ENCODE data around the gene TMED7.

The TMED7 gene

GRCh38 chr5:115580941-115581340 is 44.9 kb downstream of the TMED7 start:
- no peak for DNase-seq (ENCODE audit: low spot score)

GRCh38 chr5:115579747-115580173 is 46.1 kb downstream of the TMED7 start:
- peak; percentile 51 for DNase-seq (ENCODE audit: low spot score)

- peak; percentile 48 for DNase-seq (ENCODE audit: low spot score)
These were observed 46.6 kb downstream of the TMED7 start for GRCh38 chr5:115579216-115579615.

GRCh38 chr5:115578657-115579056 is 47.2 kb downstream of the TMED7 start:
- no peak for DNase-seq (ENCODE audit: low spot score)

- DNase-seq (ENCODE audit: low spot score): no peak
These were observed 48.1 kb downstream of the TMED7 start for GRCh38 chr5:115577741-115578140.

- DNase-seq (ENCODE audit: low spot score): no peak
These were observed 48.5 kb downstream of the TMED7 start for GRCh38 chr5:115577329-115577728.

- peak; percentile 22 for DNase-seq (ENCODE audit: low spot score)
These were observed 50.4 kb downstream of the TMED7 start for GRCh38 chr5:115575167-115576070.

- DNase-seq (ENCODE audit: low spot score): no peak
These were observed 52.7 kb downstream of the TMED7 start for GRCh38 chr5:115573133-115573532.

- peak; percentile 63 for DNase-seq (ENCODE audit: low spot score)
These were observed 54.4 kb downstream of the TMED7 start for GRCh38 chr5:115571441-115571878.

- no peak for DNase-seq (ENCODE audit: low spot score)
These were observed 57.2 kb downstream of the TMED7 start for GRCh38 chr5:115568668-115569067.

GRCh38 chr5:115565233-115565632 is 60.6 kb downstream of the TMED7 start:
- no peak for DNase-seq (ENCODE audit: low spot score)

Data from COLO829 (cell line).